SK-N-SH treated with all-trans-retinoic acid at 6 μM for 48 hours (cell line): ENCODE results near the gene GLT6D1.

ENCODE experiments used
- ESRRG ChIP-seq: fragments of 250-450 bp; sonication (Bioruptor Pico); IDR thresholded peaks from 2 replicates; pipeline ENCODE4 v1.6.1; 2021; ENCODE audit warnings: mild to moderate bottlenecking
- RARB ChIP-seq: fragments of 250-450 bp; sonication (Bioruptor Pico); IDR thresholded peaks from 2 replicates; pipeline ENCODE4 v1.8.0; 2021; ENCODE audit warnings: mild to moderate bottlenecking, moderate library complexity
- SNAI2 ChIP-seq: fragments of 250-450 bp; sonication (Bioruptor Pico); IDR thresholded peaks from 2 replicates; pipeline ENCODE4 v1.5.0; 2020; ENCODE audit warnings: mild to moderate bottlenecking, moderate library complexity
- ZC3H10 ChIP-seq: fragments of 250-450 bp; sonication (Bioruptor Pico); IDR thresholded peaks from 2 replicates; pipeline ENCODE4 v1.5.1; 2021; ENCODE audit warnings: mild to moderate bottlenecking, moderate library complexity
- ZFP3 ChIP-seq: fragments of 250-450 bp; sonication (Bioruptor Pico); IDR thresholded peaks from 2 replicates; pipeline ENCODE4 v1.5.0; 2020; ENCODE audit warnings: mild to moderate bottlenecking, moderate library complexity
- ZFP30 ChIP-seq: fragments of 450-650 bp; formaldehyde crosslinking; IDR thresholded peaks from 2 replicates; pipeline ENCODE4 v1.5.0; 2022; ENCODE audit warnings: mild to moderate bottlenecking, moderate library complexity
- ZNF565 ChIP-seq: fragments of 450-650 bp; formaldehyde crosslinking; conservative IDR thresholded peaks from 2 replicates; pipeline ENCODE4 v1.5.0; 2020; ENCODE audit warnings: low read depth, mild to moderate bottlenecking, moderate library complexity
- ZNF8 ChIP-seq: fragments of 450-650 bp; formaldehyde crosslinking; IDR thresholded peaks from 2 replicates; pipeline ENCODE4 v1.5.0; 2020; ENCODE audit warnings: mild to moderate bottlenecking, moderate library complexity
- TF ChIP-seq, protein P1 (sequence below): fragments of 250-450 bp; sonication (Bioruptor Pico); IDR thresholded peaks from 2 replicates; pipeline ENCODE4 v1.5.1; 2021; ENCODE audit warnings: mild to moderate bottlenecking, moderate library complexity
- TF ChIP-seq, protein P2 (sequence below): fragments of 250-450 bp; sonication (Bioruptor Pico); IDR thresholded peaks from 2 replicates; pipeline ENCODE4 v1.5.0; 2020; ENCODE audit warnings: mild to moderate bottlenecking, moderate library complexity
- TF ChIP-seq, protein P3 (sequence below): fragments of 250-450 bp; sonication (Bioruptor Pico); IDR thresholded peaks from 2 replicates; pipeline ENCODE4 v1.5.1; 2020; ENCODE audit warnings: low read depth, mild to moderate bottlenecking, moderate library complexity

DNA sequence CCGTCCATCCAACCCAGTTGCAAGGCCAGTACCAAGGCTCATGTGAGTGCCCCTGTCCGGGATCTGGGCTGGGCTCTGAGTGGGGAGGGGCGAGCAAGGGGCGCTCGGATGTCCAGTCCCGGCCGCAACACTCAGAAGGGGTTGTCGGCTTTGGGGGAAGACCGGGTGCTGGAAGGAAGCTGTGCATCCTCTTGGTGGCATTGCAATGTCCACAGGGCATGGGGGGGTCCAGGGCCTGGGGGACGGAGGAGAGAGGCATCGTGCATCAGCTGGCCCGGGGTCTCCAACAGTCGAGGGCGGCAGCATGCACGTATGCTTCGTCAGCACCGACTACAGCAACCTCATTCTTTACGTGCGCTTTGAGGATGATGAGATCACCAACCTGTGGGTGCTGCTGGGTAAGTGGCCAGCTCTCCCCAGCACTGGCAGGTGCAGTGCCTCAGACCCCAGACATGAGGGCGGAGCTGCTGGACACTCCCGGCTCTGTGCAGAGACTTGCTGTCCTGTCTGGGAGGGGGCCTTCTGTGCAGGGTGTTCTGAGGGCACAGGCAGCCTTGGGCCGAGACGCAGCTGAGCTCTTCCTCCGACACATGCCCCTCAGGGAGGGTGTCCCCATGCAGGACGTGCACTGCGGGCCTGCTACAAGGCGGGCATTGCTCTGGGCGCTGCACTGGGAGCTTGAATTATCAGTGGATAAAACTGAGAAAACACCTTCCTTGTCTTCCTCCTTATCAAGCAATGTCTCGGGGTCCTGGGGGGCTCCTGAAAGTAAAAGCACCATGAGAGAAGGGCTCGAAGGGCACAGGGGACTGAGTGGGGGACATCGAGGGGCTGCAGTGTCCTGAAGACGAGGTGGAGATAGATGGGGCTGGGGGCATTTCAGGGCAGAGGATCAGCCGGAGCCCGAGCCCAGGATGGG lies 22.5 kb downstream of the GLT6D1 start:
- TF ChIP-seq, protein P1, sequence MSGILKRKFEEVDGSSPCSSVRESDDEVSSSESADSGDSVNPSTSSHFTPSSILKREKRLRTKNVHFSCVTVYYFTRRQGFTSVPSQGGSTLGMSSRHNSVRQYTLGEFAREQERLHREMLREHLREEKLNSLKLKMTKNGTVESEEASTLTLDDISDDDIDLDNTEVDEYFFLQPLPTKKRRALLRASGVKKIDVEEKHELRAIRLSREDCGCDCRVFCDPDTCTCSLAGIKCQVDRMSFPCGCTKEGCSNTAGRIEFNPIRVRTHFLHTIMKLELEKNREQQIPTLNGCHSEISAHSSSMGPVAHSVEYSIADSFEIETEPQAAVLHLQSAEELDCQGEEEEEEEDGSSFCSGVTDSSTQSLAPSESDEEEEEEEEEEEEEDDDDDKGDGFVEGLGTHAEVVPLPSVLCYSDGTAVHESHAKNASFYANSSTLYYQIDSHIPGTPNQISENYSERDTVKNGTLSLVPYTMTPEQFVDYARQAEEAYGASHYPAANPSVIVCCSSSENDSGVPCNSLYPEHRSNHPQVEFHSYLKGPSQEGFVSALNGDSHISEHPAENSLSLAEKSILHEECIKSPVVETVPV (CRISPR knock-in tag) = no peak
- TF ChIP-seq ZFP30 (CRISPR knock-in tag) = no peak
- TF ChIP-seq ZC3H10 (CRISPR knock-in tag) = no peak
- TF ChIP-seq ZFP3 (CRISPR knock-in tag) = no peak
- TF ChIP-seq SNAI2 = no peak
- TF ChIP-seq, protein P2, sequence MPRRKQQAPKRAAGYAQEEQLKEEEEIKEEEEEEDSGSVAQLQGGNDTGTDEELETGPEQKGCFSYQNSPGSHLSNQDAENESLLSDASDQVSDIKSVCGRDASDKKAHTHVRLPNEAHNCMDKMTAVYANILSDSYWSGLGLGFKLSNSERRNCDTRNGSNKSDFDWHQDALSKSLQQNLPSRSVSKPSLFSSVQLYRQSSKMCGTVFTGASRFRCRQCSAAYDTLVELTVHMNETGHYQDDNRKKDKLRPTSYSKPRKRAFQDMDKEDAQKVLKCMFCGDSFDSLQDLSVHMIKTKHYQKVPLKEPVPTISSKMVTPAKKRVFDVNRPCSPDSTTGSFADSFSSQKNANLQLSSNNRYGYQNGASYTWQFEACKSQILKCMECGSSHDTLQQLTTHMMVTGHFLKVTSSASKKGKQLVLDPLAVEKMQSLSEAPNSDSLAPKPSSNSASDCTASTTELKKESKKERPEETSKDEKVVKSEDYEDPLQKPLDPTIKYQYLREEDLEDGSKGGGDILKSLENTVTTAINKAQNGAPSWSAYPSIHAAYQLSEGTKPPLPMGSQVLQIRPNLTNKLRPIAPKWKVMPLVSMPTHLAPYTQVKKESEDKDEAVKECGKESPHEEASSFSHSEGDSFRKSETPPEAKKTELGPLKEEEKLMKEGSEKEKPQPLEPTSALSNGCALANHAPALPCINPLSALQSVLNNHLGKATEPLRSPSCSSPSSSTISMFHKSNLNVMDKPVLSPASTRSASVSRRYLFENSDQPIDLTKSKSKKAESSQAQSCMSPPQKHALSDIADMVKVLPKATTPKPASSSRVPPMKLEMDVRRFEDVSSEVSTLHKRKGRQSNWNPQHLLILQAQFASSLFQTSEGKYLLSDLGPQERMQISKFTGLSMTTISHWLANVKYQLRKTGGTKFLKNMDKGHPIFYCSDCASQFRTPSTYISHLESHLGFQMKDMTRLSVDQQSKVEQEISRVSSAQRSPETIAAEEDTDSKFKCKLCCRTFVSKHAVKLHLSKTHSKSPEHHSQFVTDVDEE = no peak
- TF ChIP-seq, protein P3, sequence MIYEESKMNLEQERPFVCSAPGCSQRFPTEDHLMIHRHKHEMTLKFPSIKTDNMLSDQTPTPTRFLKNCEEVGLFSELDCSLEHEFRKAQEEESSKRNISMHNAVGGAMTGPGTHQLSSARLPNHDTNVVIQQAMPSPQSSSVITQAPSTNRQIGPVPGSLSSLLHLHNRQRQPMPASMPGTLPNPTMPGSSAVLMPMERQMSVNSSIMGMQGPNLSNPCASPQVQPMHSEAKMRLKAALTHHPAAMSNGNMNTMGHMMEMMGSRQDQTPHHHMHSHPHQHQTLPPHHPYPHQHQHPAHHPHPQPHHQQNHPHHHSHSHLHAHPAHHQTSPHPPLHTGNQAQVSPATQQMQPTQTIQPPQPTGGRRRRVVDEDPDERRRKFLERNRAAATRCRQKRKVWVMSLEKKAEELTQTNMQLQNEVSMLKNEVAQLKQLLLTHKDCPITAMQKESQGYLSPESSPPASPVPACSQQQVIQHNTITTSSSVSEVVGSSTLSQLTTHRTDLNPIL (CRISPR knock-in tag) = no peak
- TF ChIP-seq ZNF565 (CRISPR knock-in tag) = no peak
- no peak for TF ChIP-seq ZNF8 (CRISPR knock-in tag)
- no peak for TF ChIP-seq ESRRG
- no peak for TF ChIP-seq RARB (CRISPR knock-in tag)
